DOHH2 (cell line): ENCODE measurements around the gene ZNF682.
"Not testable (repeated sequence)": the region's sequence is repeated elsewhere in the genome, so short reads cannot be mapped to it uniquely, and the experiment has no call there.

Experiments used
- H3F3A ChIP-seq: fragments of 200-600 bp; sonication (generic), shearing (Covaris generic); 2 replicates; pipeline ENCODE4 v1.6.0; 2016; ENCODE audit warnings: antibody characterized with exemption, mild to moderate bottlenecking; ENCODE audit not compliant: control insufficient read depth, insufficient read depth
- H3K27ac ChIP-seq: fragments of 200-600 bp; sonication (generic); 2 replicates; pipeline ENCODE4 v1.5.1; 2014; ENCODE audit warnings: low read depth, mild to moderate bottlenecking, low read length, moderate library complexity
- H3K27me3 ChIP-seq: fragments of 200-600 bp; sonication (generic); 2 replicates; pipeline ENCODE4 v1.6.1; 2014; ENCODE audit warnings: mild to moderate bottlenecking, low read length, mixed read lengths; ENCODE audit not compliant: control insufficient read depth
- H3K36me3 ChIP-seq: fragments of 200-600 bp; sonication (generic); 2 replicates; pipeline ENCODE4 v1.6.1; 2014; ENCODE audit warnings: mild to moderate bottlenecking, low read length, moderate library complexity, mixed read lengths; ENCODE audit not compliant: control insufficient read depth
- H3K4me1 ChIP-seq: fragments of 200-600 bp; sonication (generic); 2 replicates; pipeline ENCODE4 v1.6.1; 2014; ENCODE audit warnings: mild to moderate bottlenecking, low read length, mixed read lengths; ENCODE audit not compliant: control insufficient read depth
- H3K4me2 ChIP-seq: fragments of 200-600 bp; sonication (generic); 2 replicates; pipeline ENCODE4 v1.6.0; 2014; ENCODE audit warnings: mild to moderate bottlenecking, low read length, moderate library complexity
- H3K4me3 ChIP-seq: fragments of 200-600 bp; sonication (generic); 2 replicates; pipeline ENCODE4 v1.5.1; 2014; ENCODE audit warnings: mild to moderate bottlenecking, low read length, mixed read lengths
- H3K79me2 ChIP-seq: fragments of 200-600 bp; sonication (generic); 2 replicates; pipeline ENCODE4 v1.6.1; 2014; ENCODE audit warnings: mild to moderate bottlenecking, low read length, mixed read lengths; ENCODE audit not compliant: control insufficient read depth
- H3K9me2 ChIP-seq: fragments of 200-600 bp; sonication (generic); replicated peaks from 2 replicates; pipeline ENCODE4 v1.6.1; 2014; ENCODE audit warnings: mild to moderate bottlenecking, low read length, mixed read lengths; ENCODE audit not compliant: control insufficient read depth
- H3K9me3 ChIP-seq: fragments of 200-600 bp; sonication (generic); 2 replicates; pipeline ENCODE4 v1.6.1; 2014; ENCODE audit warnings: antibody characterized with exemption, low read length, mixed read lengths; ENCODE audit not compliant: control insufficient read depth, insufficient read depth
- H4K20me1 ChIP-seq: fragments of 200-600 bp; sonication (generic); 2 replicates; pipeline ENCODE4 v1.6.0; 2014; ENCODE audit warnings: low read depth, mild to moderate bottlenecking, antibody characterized with exemption, low read length, moderate library complexity; ENCODE audit not compliant: control insufficient read depth, insufficient read depth
- CTCF ChIP-seq: fragments of 200-600 bp; sonication (generic); IDR thresholded peaks from one replicate; pipeline ENCODE4 v1.5.1; 2014; ENCODE audit warnings: antibody characterized with exemption, mild to moderate bottlenecking, low read depth, low read length; ENCODE audit not compliant: poor library complexity, severe bottlenecking
- EZH2phosphoT487 ChIP-seq: fragments of 200-600 bp; sonication (generic); IDR thresholded peaks from 2 replicates; pipeline ENCODE4 v1.6.1; 2017; ENCODE audit warnings: borderline replicate concordance, mild to moderate bottlenecking, antibody characterized with exemption, low read length, moderate library complexity, mixed read lengths

The ZNF682 gene

GRCh38 chr19:19966862-19967261, 72.4 kb downstream of the ZNF682 start:
- H3K79me2 ChIP-seq: no peaks in the 10 kb centered on the region
- no peaks in the 10 kb centered on the region for H3F3A ChIP-seq
- no peaks in the 10 kb centered on the region for H3K27me3 ChIP-seq
- no peak overlapping the region for H3K4me2 ChIP-seq
- no peaks in the 10 kb centered on the region for H3K9me2 ChIP-seq
- no peaks in the 10 kb centered on the region for H3K4me1 ChIP-seq
- H3K27ac ChIP-seq: no peak overlapping the region
- no peak overlapping the region for H3K4me3 ChIP-seq
- no peaks in the 10 kb centered on the region for H3K36me3 ChIP-seq
- peaks cover 18% of the 10 kb centered on the region; the same call in 1 of the 2 replicates for H3K9me3 ChIP-seq
- H4K20me1 ChIP-seq: no peaks in the 10 kb centered on the region
- TF ChIP-seq CTCF (no peak), EZH2phosphoT487 (no peak)

- not testable (repeated sequence) for H4K20me1 ChIP-seq, H3K36me3 ChIP-seq, H3K9me2 ChIP-seq, H3K4me3 ChIP-seq, H3K4me2 ChIP-seq, H3K27ac ChIP-seq, H3K79me2 ChIP-seq, H3F3A ChIP-seq, H3K4me1 ChIP-seq, H3K27me3 ChIP-seq
- peaks cover 18% of the 10 kb centered on the region; the same call in 1 of the 2 replicates for H3K9me3 ChIP-seq
Observed at GRCh38 chr19:19966126-19966525, 73.2 kb downstream of the ZNF682 start.

DNA sequence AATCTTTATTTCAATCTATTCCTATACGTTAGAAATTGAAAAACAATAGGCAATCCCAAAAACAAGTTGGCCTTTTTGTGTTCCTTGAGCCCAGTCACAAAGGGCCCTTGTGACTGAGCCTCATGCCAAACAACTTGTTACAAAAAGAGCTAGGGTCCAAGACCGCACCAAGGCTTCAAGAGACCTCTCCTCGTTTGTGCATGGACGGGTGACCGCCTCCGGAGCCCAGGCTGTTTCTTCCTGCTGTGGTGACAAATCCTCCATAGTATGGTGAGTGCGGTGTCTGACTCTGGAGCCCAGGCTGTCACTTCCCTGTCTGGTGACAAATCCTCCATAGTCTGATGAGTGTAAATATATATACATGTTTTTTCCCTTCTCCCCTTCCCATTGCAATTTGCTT, 74.9 kb downstream of the ZNF682 start:
- H3K9me2 ChIP-seq: no peaks in the 10 kb centered on the region
- no peak overlapping the region for H3K4me2 ChIP-seq
- H3K79me2 ChIP-seq: no peaks in the 10 kb centered on the region
- TF ChIP-seq EZH2phosphoT487 (no peak), CTCF (no peak)
- H3K27ac ChIP-seq: no peak overlapping the region
- H3K4me3 ChIP-seq: no peak overlapping the region
- H3K9me3 ChIP-seq: peaks cover 18% of the 10 kb centered on the region; the same call in 1 of the 2 replicates
- H3F3A ChIP-seq: no peaks in the 10 kb centered on the region
- no peaks in the 10 kb centered on the region for H3K36me3 ChIP-seq
- H4K20me1 ChIP-seq: no peaks in the 10 kb centered on the region
- no peaks in the 10 kb centered on the region for H3K4me1 ChIP-seq
- no peaks in the 10 kb centered on the region for H3K27me3 ChIP-seq

DNA sequence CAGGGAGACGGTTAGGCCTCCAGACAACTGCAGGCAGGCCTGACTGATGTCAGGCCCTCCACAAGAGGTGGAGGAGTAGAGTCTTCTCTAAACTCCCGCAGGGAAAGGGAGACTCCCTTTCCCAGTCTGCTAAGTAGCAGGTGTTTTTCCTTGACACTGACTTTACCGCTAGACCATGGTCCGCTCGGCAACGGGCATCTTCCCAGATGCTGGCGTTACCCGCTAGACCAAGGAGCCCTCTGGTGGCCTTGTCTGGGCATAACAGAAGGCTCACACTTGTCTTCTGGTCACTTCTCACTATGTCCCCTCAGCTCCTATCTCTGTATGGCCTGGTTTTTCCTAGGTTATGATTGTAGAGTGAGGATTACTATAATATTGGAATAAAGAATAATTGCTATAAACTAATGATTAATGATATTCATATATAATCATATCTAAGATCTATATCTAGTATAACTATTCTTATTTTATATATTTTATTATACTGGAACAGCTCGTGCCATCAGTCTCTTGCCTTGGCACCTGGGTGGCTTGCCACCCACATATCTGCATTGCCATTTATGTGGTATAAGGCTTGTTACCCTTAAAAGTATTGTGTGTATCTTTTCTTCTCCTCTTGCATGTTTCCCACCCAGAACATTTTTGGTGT, 80.0 kb downstream of the ZNF682 start:
- H3K9me3 ChIP-seq, H3K27me3 ChIP-seq, H3F3A ChIP-seq, H3K79me2 ChIP-seq, H3K4me1 ChIP-seq, H3K27ac ChIP-seq, H3K9me2 ChIP-seq, H4K20me1 ChIP-seq, H3K36me3 ChIP-seq: not testable (repeated sequence)
- Histone ChIP-seq H3K4me2 (peak overlapping the region; percentile 57), H3K4me3 (peak overlapping the region; percentile 45; the same call in 1 of the 2 replicates)
- TF ChIP-seq CTCF: peak; percentile 45

- H3K9me3 ChIP-seq: not testable (repeated sequence)
Observed at GRCh38 chr19:19957766-19958165, 81.5 kb downstream of the ZNF682 start.

More at GRCh38 chr19:19957766-19958165, 81.5 kb downstream of the ZNF682 start:
- H3K27ac ChIP-seq, H3F3A ChIP-seq, H3K36me3 ChIP-seq, H4K20me1 ChIP-seq, H3K4me1 ChIP-seq, H3K4me3 ChIP-seq, H3K4me2 ChIP-seq, H3K27me3 ChIP-seq, H3K9me2 ChIP-seq, H3K79me2 ChIP-seq: not testable (repeated sequence)
